OCI-LY7 (cell line): Measurements from ENCODE around the gene NGF.

ENCODE experiments used
- EZH2phosphoT487 ChIP-seq: fragments of 200-600 bp; sonication (generic); IDR thresholded peaks from 2 replicates; pipeline ENCODE4 v1.6.1; 2018; ENCODE audit warnings: low read depth, borderline replicate concordance, mild to moderate bottlenecking, mixed run types, antibody characterized with exemption, low read length, moderate library complexity, mixed read lengths
- TF ChIP-seq, protein P1 (sequence below): fragments of 200-600 bp; sonication (generic); conservative IDR thresholded peaks from 2 replicates; pipeline ENCODE4 v1.5.1; 2014; ENCODE audit warnings: mild to moderate bottlenecking, antibody characterized with exemption, low read length, moderate library complexity, mixed read lengths

GRCh38 chr1:115374598-115374997, 36.5 kb upstream of the NGF start:
- TF ChIP-seq, protein P1, sequence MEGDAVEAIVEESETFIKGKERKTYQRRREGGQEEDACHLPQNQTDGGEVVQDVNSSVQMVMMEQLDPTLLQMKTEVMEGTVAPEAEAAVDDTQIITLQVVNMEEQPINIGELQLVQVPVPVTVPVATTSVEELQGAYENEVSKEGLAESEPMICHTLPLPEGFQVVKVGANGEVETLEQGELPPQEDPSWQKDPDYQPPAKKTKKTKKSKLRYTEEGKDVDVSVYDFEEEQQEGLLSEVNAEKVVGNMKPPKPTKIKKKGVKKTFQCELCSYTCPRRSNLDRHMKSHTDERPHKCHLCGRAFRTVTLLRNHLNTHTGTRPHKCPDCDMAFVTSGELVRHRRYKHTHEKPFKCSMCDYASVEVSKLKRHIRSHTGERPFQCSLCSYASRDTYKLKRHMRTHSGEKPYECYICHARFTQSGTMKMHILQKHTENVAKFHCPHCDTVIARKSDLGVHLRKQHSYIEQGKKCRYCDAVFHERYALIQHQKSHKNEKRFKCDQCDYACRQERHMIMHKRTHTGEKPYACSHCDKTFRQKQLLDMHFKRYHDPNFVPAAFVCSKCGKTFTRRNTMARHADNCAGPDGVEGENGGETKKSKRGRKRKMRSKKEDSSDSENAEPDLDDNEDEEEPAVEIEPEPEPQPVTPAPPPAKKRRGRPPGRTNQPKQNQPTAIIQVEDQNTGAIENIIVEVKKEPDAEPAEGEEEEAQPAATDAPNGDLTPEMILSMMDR: no peak
- TF ChIP-seq EZH2phosphoT487: no peak
